K562 (cell line): ENCODE measurements around the gene SLC25A21. TPM values are rescaled to one million over a fixed set of nuclear protein-coding genes. Genes with fewer than 3 reads are reported as not detected.
A peak's percentile ranks its signal among the peaks of the same experiment; 100 is the strongest.

Source experiments
- BMI1 ChIP-seq: fragments of 150-350 bp; IDR thresholded peaks from 2 replicates; pipeline ENCODE4 v1.6.1; 2014; ENCODE audit warnings: low read length
- IRF9 ChIP-seq: fragments of 450-650 bp; IDR thresholded peaks from 2 replicates; pipeline ENCODE4 v1.6.1; 2016; ENCODE audit warnings: missing biosample characterization, missing genetic modification characterization
- KLF1 ChIP-seq: fragments of 450-650 bp; IDR thresholded peaks from 2 replicates; pipeline ENCODE4 v1.6.1; 2016; ENCODE audit warnings: missing genetic modification characterization, missing compliant biosample characterization
- LARP7 ChIP-seq: fragments of 450-650 bp; IDR thresholded peaks from 2 replicates; pipeline ENCODE4 v1.6.1; 2016
- NFXL1 ChIP-seq: fragments of 450-650 bp; formaldehyde crosslinking; IDR thresholded peaks from 2 replicates; pipeline ENCODE4 v1.4.0; 2021; ENCODE audit warnings: mild to moderate bottlenecking
- NUFIP1 ChIP-seq: fragments of 450-650 bp; IDR thresholded peaks from 2 replicates; pipeline ENCODE4 v1.6.1; 2018; ENCODE audit not compliant: partially characterized antibody
- PURB ChIP-seq: sonication (generic); formaldehyde crosslinking; IDR thresholded peaks from 2 replicates; pipeline ENCODE4 v1.9.0; 2021; ENCODE audit warnings: low read depth, mild to moderate bottlenecking, missing genetic modification reagents
- RAD21 ChIP-seq, 2 experiments: fragments of 250-450 bp in 1 of 2; fragments of 450-650 bp in 1 of 2; sonication (Bioruptor Pico) in 1 of 2; formaldehyde crosslinking in 1 of 2; IDR thresholded peaks in 1 of 2; conservative IDR thresholded peaks in 1 of 2; 2 replicates each; pipeline versions ENCODE4 v1.4.0 to v1.8.0; 2020 to 2022; ENCODE audit warnings: mild to moderate bottlenecking in 2 of 2, moderate library complexity in 1 of 2
- REST ChIP-seq, 2 experiments: fragments of 450-650 bp; formaldehyde crosslinking in 1 of 2; IDR thresholded peaks; 2 replicates each; pipeline versions ENCODE4 v1.4.0 to v1.6.1; 2014 to 2020; ENCODE audit warnings: mild to moderate bottlenecking in 2 of 2, borderline replicate concordance in 1 of 2, low read depth in 1 of 2
- RUNX1 ChIP-seq: sonication (generic); IDR thresholded peaks from 2 replicates; pipeline ENCODE4 v1.6.1; 2016; ENCODE audit warnings: antibody characterized with exemption, low read depth
- TAF7 ChIP-seq: fragments of 450-650 bp; IDR thresholded peaks from 2 replicates; pipeline ENCODE4 v1.6.1; 2016; ENCODE audit warnings: missing genetic modification characterization, missing compliant biosample characterization
- ZBTB43 ChIP-seq: sonication (generic); formaldehyde crosslinking; IDR thresholded peaks from 2 replicates; pipeline ENCODE4 v1.8.0; 2023; ENCODE audit warnings: mild to moderate bottlenecking, missing genetic modification reagents
- ZNF174 ChIP-seq: fragments of 250-450 bp; sonication (Bioruptor Pico); IDR thresholded peaks from 2 replicates; pipeline ENCODE4 v1.4.0; 2020; ENCODE audit warnings: mild to moderate bottlenecking
- ZNF253 ChIP-seq: fragments of 250-450 bp; sonication (Bioruptor Pico); conservative IDR thresholded peaks from 2 replicates; pipeline ENCODE4 v1.6.1; 2021; ENCODE audit warnings: mild to moderate bottlenecking
- ZNF408 ChIP-seq: fragments of 250-450 bp; sonication (Bioruptor Pico); IDR thresholded peaks from 2 replicates; pipeline ENCODE4 v1.4.0; 2020; ENCODE audit warnings: low read depth, mild to moderate bottlenecking, moderate library complexity
- ZNF507 ChIP-seq: conservative IDR thresholded peaks from 2 replicates; pipeline ENCODE4 v1.6.1; 2017; ENCODE audit warnings: missing genetic modification characterization, missing compliant biosample characterization
- polyA plus RNA-seq, 8 experiments: library from polyadenylated mRNA; depleted of rRNA in 4 of 8; stranded (reverse) in 5 of 8; unstranded in 3 of 8; fragments of >200 nt; fragmentation: Nextera tagmentation in 2 of 8; fragmentation: Illumina TruSeq in 1 of 8; extraction: Ambion mirVana in 2 of 8; extraction: Trizol in 1 of 8; gene quantifications; 2 replicates each; pipeline versions ENCODE4 v1.2.1 to v1.2.3, GENCODE V29; 2011 to 2014; ENCODE audit warnings: inconsistent platforms in 1 of 8, missing spikeins in 1 of 8
- total RNA-seq, 7 experiments: library from RNA; depleted of rRNA in 6 of 7; stranded (reverse); fragments of >200 nt in 6 of 7; fragmentation: Illumina TruSeq in 2 of 7; extraction: Trizol in 2 of 7; gene quantifications; 2 replicates each; pipeline versions ENCODE4 v1.2.1 to v1.2.3, GENCODE V29; 2011 to 2021; ENCODE audit warnings: low replicate concordance in 1 of 7

Gene SLC25A21
- total and polyA plus RNA-seq, 9 of the 15 experiments (the other 6 are each of a cell fraction or from before 2014, with no cell fraction given): 15.2 to 46.7 (median 28.7) TPM

GRCh38 chr14:37167151-37168047 lies 5.0 kb downstream of the SLC25A21 start (continued):
- 0 out of 2 replicates have a peak, but pooled peaks have one; percentile 49 for TF ChIP-seq KLF1 (tag)
- peak; percentile 65 for TF ChIP-seq ZNF507 (tag)
- peak; percentile 71; the same call in 1 of the 2 replicates for TF ChIP-seq ZNF174 (CRISPR knock-in tag)
- no peak for TF ChIP-seq BMI1
- peak; percentile 92 for TF ChIP-seq IRF9
- peak; percentile 95 for TF ChIP-seq NFXL1
- TF ChIP-seq ZBTB43: no peak
- TF ChIP-seq RAD21 (CRISPR knock-in tag; conservative IDR thresholded peaks at IDR 0.05 in 1 of 2, IDR thresholded peaks at IDR 0.05 in 1 of 2): peak in 1 of 2 experiments; percentile 10; a peak in 1 of 4 replicates
- TF ChIP-seq ZNF408 (CRISPR knock-in tag): no peak
- no peak for TF ChIP-seq LARP7
- no peak for TF ChIP-seq NUFIP1
- TF ChIP-seq ZNF253 (CRISPR knock-in tag): no peak
- TF ChIP-seq REST (IDR thresholded peaks at IDR 0.05; ENCODE audit: borderline replicate concordance): peak; percentile 98
- 0 out of 2 replicates have a peak, but pooled peaks have one; percentile 59 for TF ChIP-seq REST (CRISPR knock-in tag; IDR thresholded peaks at IDR 0.05; ENCODE audit: low read depth)
- TF ChIP-seq TAF7 (tag): peak; percentile 91
- no peak for TF ChIP-seq RUNX1
- no peak for TF ChIP-seq PURB
